PFSK-1 (cell line): ENCODE results near the gene TMC3.

Experiments used
- FOXP2 ChIP-seq: optimal IDR thresholded peaks from 2 replicates; pipeline ENCODE3; 2011; ENCODE audit warnings: borderline replicate concordance, control low read depth, inconsistent platforms; ENCODE audit not compliant: insufficient read depth; ENCODE audit errors: extremely low read length, extremely low read depth
- POLR2AphosphoS5 ChIP-seq: IDR thresholded peaks from 2 replicates; pipeline ENCODE4 v1.6.1; 2012; ENCODE audit warnings: low read depth, mild to moderate bottlenecking, control low read depth, low read length, moderate library complexity
- REST ChIP-seq, 2 experiments: IDR thresholded peaks; 2 replicates each; pipeline versions ENCODE4 v1.6.1 to v1.8.0; 2011 to 2012; ENCODE audit warnings: low read depth in 2 of 2, low read length in 2 of 2, control low read depth in 1 of 2, inconsistent platforms in 1 of 2, mild to moderate bottlenecking in 1 of 2, moderate library complexity in 1 of 2; ENCODE audit not compliant: insufficient read depth in 1 of 2
- SIN3A ChIP-seq: IDR thresholded peaks from 2 replicates; pipeline ENCODE4 v1.6.1; 2012; ENCODE audit warnings: mild to moderate bottlenecking, low read length, moderate library complexity, borderline replicate concordance; ENCODE audit not compliant: insufficient read depth
- TAF1 ChIP-seq: IDR thresholded peaks from 2 replicates; pipeline ENCODE4 v1.6.1; 2012; ENCODE audit warnings: low read length, control low read depth, borderline replicate concordance; ENCODE audit not compliant: insufficient read depth

The TMC3 gene

GRCh38 chr15:81407176-81407575, 33.2 kb upstream of the TMC3 start:
- TF ChIP-seq TAF1 (no peak), REST (IDR thresholded peaks at IDR 0.05; ENCODE audit: insufficient read depth in 1 of 2, low read depth in 2 of 2, low read length in 2 of 2) (no peak), SIN3A (no peak), POLR2AphosphoS5 (no peak), FOXP2 (no peak)

DNA sequence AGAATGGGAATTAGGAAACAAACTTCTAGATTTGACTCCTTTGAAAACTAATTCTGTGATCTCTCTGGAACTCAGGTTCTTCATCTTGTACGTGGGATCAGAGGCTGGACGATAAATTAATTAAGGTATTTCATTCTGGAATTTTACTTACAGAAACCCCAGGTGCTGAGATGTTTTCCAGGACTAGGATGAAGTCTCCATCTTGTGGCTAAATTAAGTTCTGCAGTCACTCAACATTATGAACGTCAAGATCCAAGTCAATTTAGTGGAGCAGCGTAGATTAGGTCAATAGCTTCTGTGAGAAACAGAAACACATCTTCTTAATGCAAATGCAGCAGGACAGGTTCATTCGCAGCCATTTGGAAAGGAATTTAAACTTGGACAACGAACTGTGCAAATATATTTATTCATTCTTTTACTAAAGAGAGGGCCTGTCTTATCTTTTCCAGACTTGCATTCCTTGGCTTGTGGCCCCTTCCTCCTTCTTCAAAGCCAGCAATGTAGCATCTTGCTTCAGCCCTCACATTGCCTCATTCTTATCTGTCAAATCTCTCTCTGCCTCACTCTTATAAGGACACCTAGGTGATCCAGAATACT, 26.7 kb upstream of the TMC3 start:
- TF ChIP-seq SIN3A, result no peak
- no peak for TF ChIP-seq FOXP2
- no peak for TF ChIP-seq POLR2AphosphoS5
- TF ChIP-seq REST (IDR thresholded peaks at IDR 0.05; ENCODE audit: insufficient read depth in 1 of 2, low read depth in 2 of 2, low read length in 2 of 2), result no peak

GRCh38 chr15:81398910-81399551, 25.0 kb upstream of the TMC3 start:
- no peak for TF ChIP-seq SIN3A
- no peak for TF ChIP-seq TAF1

DNA sequence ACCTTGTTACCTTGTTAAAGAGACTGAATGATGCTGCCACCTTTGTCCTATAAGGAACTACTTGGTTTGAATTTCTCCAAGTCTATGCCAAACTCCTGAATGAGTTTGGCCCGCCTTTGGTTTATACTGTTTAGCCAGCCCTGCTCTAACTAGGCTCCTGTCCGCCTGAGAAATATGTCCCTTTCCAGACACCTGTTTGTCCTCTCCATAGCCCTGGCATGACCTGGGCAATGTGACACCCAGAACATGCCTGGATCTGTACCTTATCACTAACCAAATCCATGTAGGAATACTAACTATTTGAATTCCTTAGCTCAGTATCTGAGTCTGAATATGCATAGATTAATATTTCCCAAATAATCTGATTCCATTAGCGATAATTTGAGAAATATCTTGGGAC, 24.4 kb upstream of the TMC3 start:
- TF ChIP-seq TAF1, result no peak
- TF ChIP-seq FOXP2, result no peak
- no peak for TF ChIP-seq SIN3A

- TF ChIP-seq SIN3A (no peak), POLR2AphosphoS5 (no peak), TAF1 (no peak), REST (IDR thresholded peaks at IDR 0.05; ENCODE audit: insufficient read depth in 1 of 2, low read depth in 2 of 2, low read length in 2 of 2) (no peak), FOXP2 (no peak)
These were observed 20.6 kb upstream of the TMC3 start for GRCh38 chr15:81394603-81395002.

DNA sequence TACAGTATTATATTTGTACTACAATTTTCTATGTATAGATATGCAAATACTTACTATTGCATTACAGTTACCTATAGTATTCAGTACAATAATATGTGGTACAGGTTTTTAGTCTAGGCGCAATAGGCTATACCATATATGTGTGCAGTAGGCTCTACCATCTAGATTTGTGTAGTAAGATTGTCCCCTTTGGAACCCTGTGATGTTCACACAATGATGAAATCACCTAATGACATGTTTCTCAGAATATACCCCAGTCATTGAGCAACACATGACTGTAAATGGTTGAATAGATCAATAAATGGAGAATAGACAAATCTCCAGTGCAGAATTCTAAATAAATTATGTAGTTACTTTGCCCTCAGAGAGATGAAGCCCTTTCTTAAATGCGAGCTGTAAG, 17.6 kb upstream of the TMC3 start:
- TF ChIP-seq REST (IDR thresholded peaks at IDR 0.05; ENCODE audit: insufficient read depth in 1 of 2, low read depth in 2 of 2, low read length in 2 of 2), result no peak
- TF ChIP-seq SIN3A, result no peak
- TF ChIP-seq POLR2AphosphoS5, result no peak
- TF ChIP-seq FOXP2, result no peak
- TF ChIP-seq TAF1, result no peak
